Renal cortical epithelial cell (primary cell): ENCODE measurements around the gene SGSH. TPM values are rescaled to one million over a fixed set of nuclear protein-coding genes. Genes with fewer than 3 reads are reported as not detected.
"Not testable (repeated sequence)": the region's sequence is repeated elsewhere in the genome, so short reads cannot be mapped to it uniquely, and the experiment has no call there.

Experiments used
- DNase-seq: peaks from one replicate; pipeline ENCODE4 v3.0.0-alpha.2; 2011; ENCODE audit warnings: low read depth
- total RNA-seq: library from RNA; depleted of rRNA; stranded (reverse); fragments of >200 nt; gene quantifications from 2 replicates; pipeline ENCODE4 v1.2.3, GENCODE V29; 2014

The SGSH gene
- 4.0 and 30.1 TPM in 2 replicates for total RNA-seq

- DNase-seq, result peak; percentile 2
Measured at GRCh38 chr17:80220054-80220735, at the start of gene SGSH, which contains the start of gene SLC26A11. SGSH (minus strand) TSS chr17:80220333; CDS start chr17:80220313, 20 bp downstream. SLC26A11 (plus strand) TSS chr17:80220427; CDS start chr17:80221561, 1,134 bp downstream.

- DNase-seq, result no peak
Measured at GRCh38 chr17:80269405-80269807, 49.3 kb upstream of the SGSH start.

GRCh38 chr17:80268427-80268826, 48.3 kb upstream of the SGSH start:
- DNase-seq, result no peak

GRCh38 chr17:80267391-80267790, 47.3 kb upstream of the SGSH start:
- no peak for DNase-seq

GRCh38 chr17:80265205-80266068, 45.3 kb upstream of the SGSH start:
- no peak for DNase-seq

- DNase-seq, result no peak
Measured at GRCh38 chr17:80264205-80265075, 44.3 kb upstream of the SGSH start.

- peak; percentile 93 for DNase-seq
Measured at GRCh38 chr17:80263253-80264204, 43.4 kb upstream of the SGSH start.

GRCh38 chr17:80262775-80263244, 42.7 kb upstream of the SGSH start:
- DNase-seq, result no peak

GRCh38 chr17:80262291-80262690, 42.2 kb upstream of the SGSH start:
- no peak for DNase-seq

GRCh38 chr17:80261895-80262279, 41.8 kb upstream of the SGSH start:
- DNase-seq, result no peak

GRCh38 chr17:80261159-80261894, 41.2 kb upstream of the SGSH start:
- peak; percentile 42 for DNase-seq

GRCh38 chr17:80260791-80261158, 40.6 kb upstream of the SGSH start, which contains the start of gene RNF213:
RNF213 (plus strand) TSS chr17:80260852; CDS start chr17:80263682, 2,830 bp downstream.
- no peak for DNase-seq

GRCh38 chr17:80260069-80260535, 40.0 kb upstream of the SGSH start:
- peak; percentile 36 for DNase-seq

- no peak for DNase-seq
Measured at GRCh38 chr17:80259457-80260068, 39.4 kb upstream of the SGSH start.

GRCh38 chr17:80258296-80258695, 38.2 kb upstream of the SGSH start:
- not testable (repeated sequence) for DNase-seq

GRCh38 chr17:80257716-80258213, 37.6 kb upstream of the SGSH start:
- DNase-seq, result no peak

- no peak for DNase-seq
Measured at GRCh38 chr17:80256034-80256350, 35.9 kb upstream of the SGSH start.

GRCh38 chr17:80254396-80255251, 34.5 kb upstream of the SGSH start:
- peak; percentile 100 for DNase-seq
